ENCODE measurements around the gene ZFX. TPM values are rescaled to one million over a fixed set of nuclear protein-coding genes. Genes with fewer than 3 reads are reported as not detected.

ZFX gene
- total and polyA plus RNA-seq, 2 of the 8 experiments (the other 6 are each of a cell fraction or from before 2014, with no cell fraction given) = 2.8 to 22.0 TPM

GRCh38 chrX:24226176-24226575 is 76.6 kb downstream of the ZFX start:
- no peaks in the 10 kb centered on the region for H3K27me3 ChIP-seq (replicated peaks in 1 of 4; ENCODE audit: control insufficient read depth in 3 of 4, extremely low read depth in 1 of 4, insufficient read depth in 3 of 4, low read length in 3 of 4)
- no peak overlapping the region for H2BK12ac ChIP-seq (ENCODE audit: low read depth, low read length)
- 95% methylated on average over 2 of the region's 2 CpGs; no CpG with 5 or more reads in 1 of the 2 experiments for WGBS, 2 experiments (ENCODE audit: extremely low coverage in 1 of 2, insufficient coverage in 1 of 2, insufficient read length in 1 of 2, insufficient replicate concordance in 2 of 2, low coverage in 1 of 2, low lambda C conversion rate in 2 of 2, missing lambda C conversion rate in 1 of 2)
- no peak overlapping the region for H3K4me3 ChIP-seq (ENCODE audit: extremely low read depth in 1 of 4, insufficient read depth in 2 of 4, low read depth in 3 of 4, low read length in 4 of 4)
- DNase-seq (ENCODE audit: low read depth in 1 of 2, low spot score in 2 of 2) = no peak
- no peak overlapping the region for H3K56ac ChIP-seq (replicated peaks; ENCODE audit: insufficient read length, low read depth, low read length)
- no peaks in the 10 kb centered on the region for H3K79me2 ChIP-seq (ENCODE audit: control insufficient read depth in 1 of 2, insufficient read depth in 2 of 2, low read length in 2 of 2)
- POLR2A ChIA-PET (ENCODE audit: partially characterized antibody) = no interaction called here
- no peaks in the 10 kb centered on the region for H3K9me3 ChIP-seq (ENCODE audit: insufficient read depth in 2 of 2, low read depth in 1 of 2, low read length in 1 of 2)
- no peak overlapping the region for H2BK20ac ChIP-seq (ENCODE audit: low read length)
- no peak overlapping the region for H4K5ac ChIP-seq (ENCODE audit: insufficient read length, low read depth, low read length)
- no peak overlapping the region for H2AFZ ChIP-seq (ENCODE audit: low read length)
- H2AK5ac ChIP-seq (ENCODE audit: low read depth, low read length) = no peak overlapping the region
- no peaks in the 10 kb centered on the region for H3K23me2 ChIP-seq (ENCODE audit: low read depth, low read length)
- no peak overlapping the region for H3K14ac ChIP-seq (ENCODE audit: insufficient read length)
- no peak for TF ChIP-seq FOSL1 (IDR thresholded peaks at IDR 0.05; ENCODE audit: insufficient read depth, low read depth, low read length)
- no peak for TF ChIP-seq RNF2 (IDR thresholded peaks at IDR 0.05; ENCODE audit: borderline replicate concordance, low read depth, low read length, missing control alignments, poor library complexity, severe bottlenecking)
- no peak for TF ChIP-seq KDM4A (IDR thresholded peaks at IDR 0.05; ENCODE audit: low read depth, low read length, severe bottlenecking)
- TF ChIP-seq JUN (IDR thresholded peaks at IDR 0.05; ENCODE audit: low read depth, low read length) = no peak
- no peak for TF ChIP-seq TAF7 (optimal IDR thresholded peaks at IDR 0.05; ENCODE audit: borderline replicate concordance, low read depth, low read length)
- CTCF ChIA-PET (ENCODE audit: partially characterized antibody) = no interaction called here
- no peak overlapping the region for H3K27ac ChIP-seq (ENCODE audit: low read depth, low read length)
- H2BK120ac ChIP-seq (replicated peaks; ENCODE audit: low read depth, low read length) = no peak overlapping the region
- no peak overlapping the region for H3K18ac ChIP-seq (ENCODE audit: extremely low read depth, low read length)
- no peaks in the 10 kb centered on the region for H3K4me1 ChIP-seq (replicated peaks in 1 of 4; ENCODE audit: control insufficient read depth in 3 of 4, insufficient read depth in 4 of 4, low read length in 3 of 4)
- no peak overlapping the region for H3K23ac ChIP-seq (ENCODE audit: insufficient read length)
- no peak overlapping the region for H2BK15ac ChIP-seq (ENCODE audit: low read length)
- no peak for FAIRE-seq
- no peak overlapping the region for H2BK5ac ChIP-seq (ENCODE audit: low read depth, low read length)
- H3K36me3 ChIP-seq (ENCODE audit: control insufficient read depth in 2 of 4, insufficient read depth in 4 of 4, low read length in 3 of 4) = no peaks in the 10 kb centered on the region
- no peak overlapping the region for H3K4me2 ChIP-seq (ENCODE audit: insufficient read depth in 1 of 2, low read depth in 2 of 2, low read length in 2 of 2)
- H4K8ac ChIP-seq (ENCODE audit: extremely low read depth, insufficient read depth, low read length) = no peak overlapping the region
- no peaks in the 10 kb centered on the region for H4K20me1 ChIP-seq (replicated peaks in 1 of 2; ENCODE audit: control insufficient read depth in 1 of 2, insufficient read depth in 2 of 2, low read length in 2 of 2)
- no peak overlapping the region for H3K9ac ChIP-seq (replicated peaks in 1 of 4; ENCODE audit: extremely low read depth in 1 of 4, low read depth in 3 of 4, low read length in 3 of 4)
- no peak overlapping the region for H4K91ac ChIP-seq (replicated peaks; ENCODE audit: insufficient read length, low read length)
- H3K4ac ChIP-seq (replicated peaks; ENCODE audit: insufficient read length, low read depth, low read length) = no peak overlapping the region
- no peaks in the 10 kb centered on the region for H3K79me1 ChIP-seq (ENCODE audit: low read depth, low read length)

Data from H1 (cell line).